HCT116 (cell line): ENCODE results near the gene SLMAP. TPM values are rescaled to one million over a fixed set of nuclear protein-coding genes. Genes with fewer than 3 reads are reported as not detected.

Experiments used
- ATAC-seq: fragments of 200-7000 bp; cut with Tn5 transposase; 2 replicates; pipeline ENCODE4 v1.9.1; 2020; ENCODE audit warnings: mild to moderate bottlenecking, moderate library complexity
- BruUV-seq: library from RNA; stranded (reverse); fragments of 400-500 nt; replicated peaks from 2 replicates; lab custom pipeline; 2021; lab: Mats Ljungman, UMichigan
- CTCF ChIA-PET: fragments of 300-600 bp; sonication (Branson Sonifier 250); formaldehyde crosslinking; loops from one replicate; lab custom pipeline; 2021; ENCODE audit warnings: antibody characterized with exemption; lab: Charles Lee
- POLR2A ChIA-PET: fragments of 300-600, 350-600 bp; sonication (Branson Sonifier 250); formaldehyde crosslinking; loops from one replicate; lab custom pipeline; 2021; ENCODE audit warnings: antibody characterized with exemption; lab: Charles Lee
- RAD21 ChIA-PET, 2 experiments: fragments of 300-600 bp; sonication (Branson Sonifier 250); formaldehyde crosslinking; loops; one replicate each; lab custom pipeline; 2023; ENCODE audit warnings: low total read pairs in 2 of 2; ENCODE audit not compliant: uncharacterized antibody in 2 of 2, unreplicated experiment in 2 of 2, low non-redundant PET in 1 of 2; lab: Charles Lee
- DNase-seq: peaks from one replicate; pipeline ENCODE4 v3.0.0-alpha.2; 2010; ENCODE audit warnings: low read depth, low spot score
- H2AFZ ChIP-seq: fragments of 200-600 bp; shearing (Covaris generic), sonication (generic); 2 replicates; pipeline ENCODE4 v1.6.1; 2017; ENCODE audit warnings: low read depth, mixed run types, mixed read lengths, antibody characterized with exemption, low read length; ENCODE audit not compliant: poor library complexity, severe bottlenecking
- H3K27ac ChIP-seq: 2 replicates; pipeline ENCODE4 v1.5.1; 2012; ENCODE audit warnings: low read depth, low read length
- H3K27me3 ChIP-seq: fragments of 200-600 bp; sonication (generic); 2 replicates; pipeline ENCODE4 v1.6.1; 2016; ENCODE audit warnings: mixed run types, low read length, mixed read lengths; ENCODE audit not compliant: insufficient read depth
- H3K36me3 ChIP-seq, 2 experiments: fragments of 200-500 bp in 1 of 2; fragments of 200-600 bp in 1 of 2; sonication (Bioruptor generic) in 1 of 2; sonication (generic) in 1 of 2; 2 replicates each; pipeline versions ENCODE4 v1.5.1 to v1.6.1; 2014 to 2016; ENCODE audit warnings: low read length in 2 of 2, inconsistent platforms in 1 of 2, mixed read lengths in 1 of 2, mixed run types in 1 of 2; ENCODE audit not compliant: insufficient read depth in 2 of 2, control insufficient read depth in 1 of 2
- H3K4me1 ChIP-seq, 2 experiments: fragments of 200-600 bp in 1 of 2; sonication (generic) in 1 of 2; 2 replicates each; pipeline versions ENCODE4 v1.5.1 to v1.6.1; 2012 to 2017; ENCODE audit warnings: low read length in 2 of 2, inconsistent platforms in 1 of 2, mild to moderate bottlenecking in 1 of 2, mixed read lengths in 1 of 2, mixed run types in 1 of 2, moderate library complexity in 1 of 2; ENCODE audit not compliant: insufficient read depth in 2 of 2, control insufficient read depth in 1 of 2
- H3K4me2 ChIP-seq: fragments of 200-600 bp; sonication (generic); 2 replicates; pipeline ENCODE4 v1.6.1; 2017; ENCODE audit warnings: mixed run types, low read length, mixed read lengths
- H3K4me3 ChIP-seq, 2 experiments: fragments of 200-600 bp in 1 of 2; sonication (generic) in 1 of 2; replicated peaks in 1 of 2; 2 replicates each; pipeline ENCODE4 v1.5.1; 2011 to 2016; ENCODE audit warnings: low read length in 2 of 2, control low read depth in 1 of 2, low read depth in 1 of 2, mild to moderate bottlenecking in 1 of 2, mixed read lengths in 1 of 2, mixed run types in 1 of 2
- H3K79me2 ChIP-seq: fragments of 200-600 bp; sonication (generic); 2 replicates; pipeline ENCODE4 v1.6.1; 2017; ENCODE audit warnings: mild to moderate bottlenecking, mixed run types, low read length, moderate library complexity, mixed read lengths; ENCODE audit not compliant: insufficient read depth
- H3K9ac ChIP-seq: fragments of 200-600 bp; sonication (generic); 2 replicates; pipeline ENCODE4 v1.6.1; 2016; ENCODE audit warnings: low read length, mixed read lengths
- H3K9me2 ChIP-seq: fragments of 200-600 bp; sonication (generic), shearing (Covaris generic); 2 replicates; pipeline ENCODE4 v1.6.1; 2017; ENCODE audit warnings: mixed run types, mild to moderate bottlenecking, moderate library complexity; ENCODE audit not compliant: insufficient read depth
- H3K9me3 ChIP-seq, 2 experiments: fragments of 200-500 bp in 1 of 2; fragments of 200-600 bp in 1 of 2; sonication (Bioruptor generic) in 1 of 2; sonication (generic) in 1 of 2; 2 replicates each; pipeline ENCODE4 v1.6.1; 2014 to 2017; ENCODE audit warnings: low read length in 2 of 2, mixed read lengths in 2 of 2, inconsistent platforms in 1 of 2, low read depth in 1 of 2, mild to moderate bottlenecking in 1 of 2, mixed run types in 1 of 2, moderate library complexity in 1 of 2; ENCODE audit not compliant: control insufficient read depth in 1 of 2, insufficient read depth in 1 of 2
- H4K20me1 ChIP-seq: fragments of 200-600 bp; sonication (generic), shearing (Covaris generic); 2 replicates; pipeline ENCODE4 v1.6.1; 2017; ENCODE audit warnings: mixed run types, mild to moderate bottlenecking, moderate library complexity; ENCODE audit not compliant: insufficient read depth
- ATF3 ChIP-seq: IDR thresholded peaks from 2 replicates; pipeline ENCODE4 v1.6.1; 2012
- CTCF ChIP-seq, 3 experiments: fragments of 200-600 bp in 1 of 3; sonication (generic) in 1 of 3; IDR thresholded peaks in 2 of 3; conservative IDR thresholded peaks in 1 of 3; 2 replicates each; pipeline ENCODE4 v1.5.1; 2012 to 2017; ENCODE audit warnings: low read depth in 2 of 3, low read length in 2 of 3, antibody characterized with exemption in 1 of 3, borderline replicate concordance in 1 of 3, control low read depth in 1 of 3, mild to moderate bottlenecking in 1 of 3, mixed read lengths in 1 of 3, mixed run types in 1 of 3, moderate library complexity in 1 of 3; ENCODE audit not compliant: insufficient read depth in 1 of 3
- EGR1 ChIP-seq: IDR thresholded peaks from 2 replicates; pipeline ENCODE4 v1.6.1; 2012; ENCODE audit warnings: low read depth
- FOSL1 ChIP-seq: IDR thresholded peaks from 2 replicates; pipeline ENCODE4 v1.6.1; 2012; ENCODE audit warnings: low read depth
- JUND ChIP-seq: IDR thresholded peaks from 2 replicates; pipeline ENCODE4 v1.6.1; 2012
- MAX ChIP-seq: IDR thresholded peaks from 2 replicates; pipeline ENCODE4 v1.6.1; 2012
- POLR2AphosphoS5 ChIP-seq: IDR thresholded peaks from 2 replicates; pipeline ENCODE4 v1.6.1; 2011; ENCODE audit warnings: mild to moderate bottlenecking, low read depth, low read length, moderate library complexity
- RAD21 ChIP-seq: IDR thresholded peaks from 2 replicates; pipeline ENCODE4 v1.6.1; 2012; ENCODE audit warnings: low read depth, mild to moderate bottlenecking
- TCF7L2 ChIP-seq: IDR thresholded peaks from 2 replicates; pipeline ENCODE4 v1.7.0; 2011; ENCODE audit warnings: borderline replicate concordance, inconsistent platforms; ENCODE audit not compliant: insufficient read depth, insufficient read length; ENCODE audit errors: extremely low read depth
- ZFX ChIP-seq: fragments of 450-650 bp; IDR thresholded peaks from 2 replicates; pipeline ENCODE4 v1.6.1; 2017
- intact Hi-C: fragments of 100-400 bp; cut with micrococcal nuclease; formaldehyde crosslinking; loops from 2 replicates; pipeline ENCODE4 v1.10.0; 2022
- total RNA-seq: library from RNA; stranded (reverse); gene quantifications from one replicate; pipeline ENCODE4 v1.2.1, GENCODE V29; 2021; ENCODE audit not compliant: unreplicated experiment

SLMAP gene
- total RNA-seq, 1 experiment from 2014 or later = 81.0 TPM

- no TSS peak for BruUV-seq
- TF ChIP-seq CTCF (IDR thresholded peaks at IDR 0.05 in 2 of 3, conservative IDR thresholded peaks at IDR 0.05 in 1 of 3; ENCODE audit: borderline replicate concordance in 1 of 3, insufficient read depth in 1 of 3, low read depth in 2 of 3, low read length in 2 of 3) (no peak), POLR2AphosphoS5 (no peak), TCF7L2 (no peak), ATF3 (no peak), FOSL1 (no peak), EGR1 (no peak), JUND (no peak), ZFX (no peak), MAX (no peak), RAD21 (no peak)
- RAD21 ChIA-PET = interaction anchor here in 1 of 2 experiments (0.9 kb wide), 1 partner anchor 216 kb away, joined by 3 read pairs; no protein-coding TSS in a partner anchor
Observed at GRCh38 chr3:57961177-57961827, 205.2 kb downstream of the SLMAP start.

More at GRCh38 chr3:57961177-57961827, 205.2 kb downstream of the SLMAP start:
- H3K9ac ChIP-seq = no peak overlapping the region
- no peaks in the 10 kb centered on the region for H3K9me2 ChIP-seq
- no peaks in the 10 kb centered on the region for H3K27me3 ChIP-seq
- ChIA-PET POLR2A (interaction anchor here (1.2 kb wide), 1 partner anchor 12 kb away, joined by 5 read pairs; no protein-coding TSS in a partner anchor), CTCF (interaction anchor here (1.1 to 1.2 kb wide), 4 partner anchors 43 to 345 kb away, joined by 3 read pairs; partner anchors contain the start of genes HTD2 and RPP14)
- intact Hi-C loops = loop anchor here (10.0 kb wide), 1 partner anchor 343 kb away; the partner anchor contains the start of genes HTD2 and RPP14
- no peak overlapping the region for H3K27ac ChIP-seq
- no peaks in the 10 kb centered on the region for H3K9me3 ChIP-seq
- H3K79me2 ChIP-seq = no peaks in the 10 kb centered on the region
- H4K20me1 ChIP-seq = no peaks in the 10 kb centered on the region
- no peaks in the 10 kb centered on the region for H3K36me3 ChIP-seq
- peaks cover 8 to 16% of the 10 kb centered on the region in 2 experiments; a peak in 3 of 4 replicates for H3K4me1 ChIP-seq
- ATAC-seq = no peak
- H3K4me3 ChIP-seq = no peak overlapping the region
- H2AFZ ChIP-seq = no peak overlapping the region
- DNase-seq = no peak
- no peak overlapping the region for H3K4me2 ChIP-seq
